Fibroblast of lung (primary cell): ENCODE results near the gene ZC3H14.

ENCODE experiments used
- EZH2 ChIP-seq: IDR thresholded peaks from 2 replicates; pipeline ENCODE4 v1.5.1; 2012; ENCODE audit warnings: low read length, control low read depth, mild to moderate bottlenecking; ENCODE audit errors: missing control alignments
- TF ChIP-seq, protein P1 (sequence below), 2 donors: IDR thresholded peaks in 1 of 2; conservative IDR thresholded peaks in 1 of 2; 1 replicate in 1 of 2; 2 replicates in 1 of 2; pipeline ENCODE4 v1.5.1; 2011 to 2012; ENCODE audit warnings: low read length in 2 of 2, control low read depth in 1 of 2, inconsistent platforms in 1 of 2, low read depth in 1 of 2, mild to moderate bottlenecking in 1 of 2

DNA sequence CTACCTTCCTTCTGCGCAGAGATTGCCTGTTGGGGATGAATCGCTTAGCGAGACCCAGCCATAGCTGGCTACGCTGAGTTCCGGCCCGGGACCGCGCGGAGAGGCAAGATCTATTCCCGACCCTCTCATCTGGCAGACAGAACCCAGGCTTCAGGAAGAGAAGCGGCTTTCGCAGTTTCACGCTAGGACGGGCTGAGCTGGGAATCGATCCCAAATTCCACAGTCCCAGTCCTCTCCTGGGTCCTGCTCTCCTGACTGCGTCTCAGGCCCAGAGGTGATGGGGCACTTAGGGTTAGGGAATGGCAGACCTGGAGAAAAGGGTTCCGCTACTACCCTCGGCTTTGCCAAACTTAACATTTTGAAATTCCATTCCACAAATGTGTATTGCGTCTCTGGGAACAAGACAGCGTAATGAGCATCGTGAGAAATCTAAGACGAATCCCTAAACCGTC is 10.8 kb upstream of the ZC3H14 start:
- TF ChIP-seq, protein P1, sequence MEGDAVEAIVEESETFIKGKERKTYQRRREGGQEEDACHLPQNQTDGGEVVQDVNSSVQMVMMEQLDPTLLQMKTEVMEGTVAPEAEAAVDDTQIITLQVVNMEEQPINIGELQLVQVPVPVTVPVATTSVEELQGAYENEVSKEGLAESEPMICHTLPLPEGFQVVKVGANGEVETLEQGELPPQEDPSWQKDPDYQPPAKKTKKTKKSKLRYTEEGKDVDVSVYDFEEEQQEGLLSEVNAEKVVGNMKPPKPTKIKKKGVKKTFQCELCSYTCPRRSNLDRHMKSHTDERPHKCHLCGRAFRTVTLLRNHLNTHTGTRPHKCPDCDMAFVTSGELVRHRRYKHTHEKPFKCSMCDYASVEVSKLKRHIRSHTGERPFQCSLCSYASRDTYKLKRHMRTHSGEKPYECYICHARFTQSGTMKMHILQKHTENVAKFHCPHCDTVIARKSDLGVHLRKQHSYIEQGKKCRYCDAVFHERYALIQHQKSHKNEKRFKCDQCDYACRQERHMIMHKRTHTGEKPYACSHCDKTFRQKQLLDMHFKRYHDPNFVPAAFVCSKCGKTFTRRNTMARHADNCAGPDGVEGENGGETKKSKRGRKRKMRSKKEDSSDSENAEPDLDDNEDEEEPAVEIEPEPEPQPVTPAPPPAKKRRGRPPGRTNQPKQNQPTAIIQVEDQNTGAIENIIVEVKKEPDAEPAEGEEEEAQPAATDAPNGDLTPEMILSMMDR (conservative IDR thresholded peaks at IDR 0.05 in 1 of 2, IDR thresholded peaks at IDR 0.05 in 1 of 2; ENCODE audit: low read depth in 1 of 2, low read length in 2 of 2), result no peak
- no peak for TF ChIP-seq EZH2
